ENCODE measurements around the gene DEAF1. TPM values are rescaled to one million over a fixed set of nuclear protein-coding genes. Genes with fewer than 3 reads are reported as not detected.

DEAF1 gene
- total and polyA plus RNA-seq, 9 of the 15 experiments (the other 6 are each of a cell fraction or from before 2014, with no cell fraction given), result 2.0 to 69.1 (median 26.8) TPM

- TF ChIP-seq ZBTB40 (IDR thresholded peaks at IDR 0.05), result no peak
- no peak for TF ChIP-seq ZBTB40 (CRISPR knock-in tag; IDR thresholded peaks at IDR 0.05)
- 0 out of 2 replicates have a peak, but pooled peaks have one; percentile 7 for TF ChIP-seq THRB (CRISPR knock-in tag; conservative IDR thresholded peaks at IDR 0.05)
- TF ChIP-seq ARID3A (IDR thresholded peaks at IDR 0.05; ENCODE audit: borderline replicate concordance, low read depth, low read length), result no peak
- no peak for TF ChIP-seq CBX3 (IDR thresholded peaks at IDR 0.05; ENCODE audit: borderline replicate concordance in 1 of 2, low read length in 2 of 2)
- TF ChIP-seq COPS2 (conservative IDR thresholded peaks at IDR 0.05), result no peak
- no peak for TF ChIP-seq ZNF695 (CRISPR knock-in tag; IDR thresholded peaks at IDR 0.05)
- no peak for TF ChIP-seq HEY1 (CRISPR knock-in tag; IDR thresholded peaks at IDR 0.05; ENCODE audit: borderline replicate concordance)
- peak; percentile 94 for TF ChIP-seq MAFF (IDR thresholded peaks at IDR 0.05; ENCODE audit: low read length)
- no peak for TF ChIP-seq HNRNPUL1 (IDR thresholded peaks at IDR 0.05; ENCODE audit: low read length)
- no peak for TF ChIP-seq GTF2F1 (IDR thresholded peaks at IDR 0.05; ENCODE audit: low read depth, low read length)
- TF ChIP-seq ZFP91 (CRISPR knock-in tag; IDR thresholded peaks at IDR 0.05), result no peak
- no peak for TF ChIP-seq CBX8 (IDR thresholded peaks at IDR 0.05; ENCODE audit: borderline replicate concordance, extremely low read depth, low read depth, low read length, poor library complexity, severe bottlenecking)
These were observed 29.2 kb downstream of the DEAF1 start (continued) for GRCh38 chr11:665704-666281.
